ENCODE measurements around the gene C15orf40.

GRCh38 chr15:82999426-82999825, 12.0 kb downstream of the C15orf40 start:
- TF ChIP-seq, protein P1, sequence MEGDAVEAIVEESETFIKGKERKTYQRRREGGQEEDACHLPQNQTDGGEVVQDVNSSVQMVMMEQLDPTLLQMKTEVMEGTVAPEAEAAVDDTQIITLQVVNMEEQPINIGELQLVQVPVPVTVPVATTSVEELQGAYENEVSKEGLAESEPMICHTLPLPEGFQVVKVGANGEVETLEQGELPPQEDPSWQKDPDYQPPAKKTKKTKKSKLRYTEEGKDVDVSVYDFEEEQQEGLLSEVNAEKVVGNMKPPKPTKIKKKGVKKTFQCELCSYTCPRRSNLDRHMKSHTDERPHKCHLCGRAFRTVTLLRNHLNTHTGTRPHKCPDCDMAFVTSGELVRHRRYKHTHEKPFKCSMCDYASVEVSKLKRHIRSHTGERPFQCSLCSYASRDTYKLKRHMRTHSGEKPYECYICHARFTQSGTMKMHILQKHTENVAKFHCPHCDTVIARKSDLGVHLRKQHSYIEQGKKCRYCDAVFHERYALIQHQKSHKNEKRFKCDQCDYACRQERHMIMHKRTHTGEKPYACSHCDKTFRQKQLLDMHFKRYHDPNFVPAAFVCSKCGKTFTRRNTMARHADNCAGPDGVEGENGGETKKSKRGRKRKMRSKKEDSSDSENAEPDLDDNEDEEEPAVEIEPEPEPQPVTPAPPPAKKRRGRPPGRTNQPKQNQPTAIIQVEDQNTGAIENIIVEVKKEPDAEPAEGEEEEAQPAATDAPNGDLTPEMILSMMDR (IDR thresholded peaks at IDR 0.05; ENCODE audit: low read depth, low read length): no peak
- TF ChIP-seq POLR2A (IDR thresholded peaks at IDR 0.05; ENCODE audit: extremely low read depth, insufficient read length) (no peak), MAX (IDR thresholded peaks at IDR 0.05; ENCODE audit: low read depth, low read length) (no peak)

Data from NB4 (cell line).